WTC11 (cell line): ENCODE data around the gene PYGL. TPM values are rescaled to one million over a fixed set of nuclear protein-coding genes. Genes with fewer than 3 reads are reported as not detected.

Experiments used
- ATAC-seq: fragments of 200-7000 bp; cut with Tn5 transposase; 2 replicates; pipeline ENCODE4 v1.10.0; 2021; ENCODE audit warnings: mild to moderate bottlenecking, moderate library complexity
- CTCF ChIA-PET: fragments of 300-600 bp; sonication (Branson Sonifier 250); formaldehyde crosslinking; loops from one replicate; lab custom pipeline; 2021; ENCODE audit warnings: antibody characterized with exemption; lab: Charles Lee
- POLR2A ChIA-PET: fragments of 350-600 bp; sonication (Branson Sonifier 250); formaldehyde crosslinking; loops from one replicate; lab custom pipeline; 2021; ENCODE audit warnings: antibody characterized with exemption; lab: Charles Lee
- DNase-seq: peaks from one replicate; pipeline ENCODE4 v3.0.0; 2021; ENCODE audit warnings: low spot score
- H3K27ac Mint-ChIP-seq: 2 replicates; pipeline ENCODE4 v1.8.0; 2021; ENCODE audit warnings: mixed read lengths
- H3K27me3 Mint-ChIP-seq: 2 replicates; pipeline ENCODE4 v1.8.0; 2021; ENCODE audit warnings: low read depth, mild to moderate bottlenecking, moderate library complexity, mixed read lengths
- H3K36me3 Mint-ChIP-seq: 2 replicates; pipeline ENCODE4 v1.8.0; 2021; ENCODE audit warnings: mixed read lengths
- H3K4me1 Mint-ChIP-seq: 2 replicates; pipeline ENCODE4 v1.8.0; 2022; ENCODE audit warnings: mixed read lengths
- H3K4me3 Mint-ChIP-seq: 2 replicates; pipeline ENCODE4 v1.8.0; 2021; ENCODE audit warnings: mild to moderate bottlenecking, moderate library complexity, mixed read lengths
- H3K9me3 Mint-ChIP-seq: 2 replicates; pipeline ENCODE4 v1.8.0; 2021; ENCODE audit warnings: mixed read lengths
- FOXJ3 ChIP-seq: sonication (generic); formaldehyde crosslinking; IDR thresholded peaks from 2 replicates; pipeline ENCODE4 v1.9.0; 2021; ENCODE audit warnings: missing genetic modification reagents, mild to moderate bottlenecking, borderline replicate concordance
- IRF2 ChIP-seq: sonication (generic); formaldehyde crosslinking; IDR thresholded peaks from 2 replicates; pipeline ENCODE4 v1.8.0; 2022; ENCODE audit warnings: low read depth, missing genetic modification reagents, borderline replicate concordance
- NFYB ChIP-seq: sonication (generic); formaldehyde crosslinking; conservative IDR thresholded peaks from 2 replicates; pipeline ENCODE4 v1.8.0; 2022; ENCODE audit warnings: low read depth, missing genetic modification reagents
- SP1 ChIP-seq: sonication (generic); formaldehyde crosslinking; conservative IDR thresholded peaks from 2 replicates; pipeline ENCODE4 v1.8.1; 2022; ENCODE audit warnings: missing genetic modification reagents
- ZNF121 ChIP-seq: sonication (generic); formaldehyde crosslinking; IDR thresholded peaks from 2 replicates; pipeline ENCODE4 v1.8.0; 2023; ENCODE audit warnings: missing genetic modification reagents
- ZNF219 ChIP-seq: sonication (generic); formaldehyde crosslinking; IDR thresholded peaks from 2 replicates; pipeline ENCODE4 v1.8.0; 2023; ENCODE audit warnings: missing genetic modification reagents, mild to moderate bottlenecking, borderline replicate concordance
- ZNF317 ChIP-seq: sonication (generic); formaldehyde crosslinking; IDR thresholded peaks from 2 replicates; pipeline ENCODE4 v1.8.1; 2023; ENCODE audit warnings: low read depth, mild to moderate bottlenecking, moderate library complexity, missing genetic modification reagents, borderline replicate concordance
- ZNF671 ChIP-seq: fragments of 250-450 bp; sonication (Bioruptor Pico); IDR thresholded peaks from 2 replicates; pipeline ENCODE4 v1.8.0; 2021; ENCODE audit warnings: mild to moderate bottlenecking
- total RNA-seq: library from RNA; stranded (reverse); gene quantifications from 3 replicates; pipeline ENCODE4 v1.2.3, GENCODE V29; 2021
- TF ChIP-seq, protein P1 (sequence below): fragments of 200-600 bp; IDR thresholded peaks from 2 replicates; pipeline ENCODE4 v1.8.0; 2022; ENCODE audit warnings: antibody characterized with exemption
- TF ChIP-seq, protein P2 (sequence below): sonication (generic); formaldehyde crosslinking; IDR thresholded peaks from 2 replicates; pipeline ENCODE4 v1.8.1; 2022; ENCODE audit warnings: missing genetic modification reagents, borderline replicate concordance
- TF ChIP-seq, protein P3 (sequence below): sonication (generic); formaldehyde crosslinking; IDR thresholded peaks from 2 replicates; pipeline ENCODE4 v1.8.0; 2022; ENCODE audit warnings: mild to moderate bottlenecking, missing genetic modification reagents
- TF ChIP-seq, protein P4 (sequence below): fragments of 250-450 bp; sonication (Bioruptor Pico); IDR thresholded peaks from 2 replicates; pipeline ENCODE4 v1.9.0; 2021; ENCODE audit warnings: mild to moderate bottlenecking, borderline replicate concordance
- TF ChIP-seq, protein P5 (sequence below): sonication (generic); formaldehyde crosslinking; IDR thresholded peaks from 2 replicates; pipeline ENCODE4 v1.8.0; 2023; ENCODE audit warnings: mild to moderate bottlenecking, missing genetic modification reagents
- TF ChIP-seq, protein P6 (sequence below): fragments of 250-450 bp; sonication (Bioruptor Pico); IDR thresholded peaks from 2 replicates; pipeline ENCODE4 v1.9.0; 2021; ENCODE audit warnings: mild to moderate bottlenecking

PYGL gene
- total RNA-seq, 1 experiment from 2014 or later, result 81.0 TPM

DNA sequence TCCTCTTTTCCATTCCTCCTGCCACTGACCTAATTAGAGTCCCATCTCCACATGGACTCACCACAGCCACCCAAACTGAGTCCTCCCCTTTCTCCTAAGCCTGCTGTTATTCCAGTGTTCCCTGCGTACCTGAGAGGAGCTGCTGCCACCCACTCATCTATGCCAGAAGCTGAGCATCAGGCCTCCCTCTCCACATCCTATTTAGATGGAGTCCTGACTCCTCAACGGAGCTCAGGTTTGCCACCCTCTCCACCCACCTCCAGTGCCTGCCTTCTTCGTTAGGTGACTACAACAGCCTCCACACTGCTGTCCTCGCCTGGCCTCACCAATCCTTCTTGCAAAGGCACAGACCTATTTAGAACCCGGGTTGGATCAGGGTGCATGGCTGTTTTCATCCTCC is 87.6 kb downstream of the PYGL start:
- DNase-seq (no peak), ATAC-seq (no peak)
- POLR2A ChIA-PET, result no interaction called here
- H3K27ac Mint-ChIP-seq, result no peak overlapping the region
- peaks cover 31% of the 10 kb centered on the region for H3K4me1 Mint-ChIP-seq
- CTCF ChIA-PET, result interaction anchor here (0.9 kb wide), 1 partner anchor 14 kb away, joined by 3 read pairs; no protein-coding TSS in a partner anchor
- H3K36me3 Mint-ChIP-seq, result no peaks in the 10 kb centered on the region
- TF ChIP-seq, protein P1, sequence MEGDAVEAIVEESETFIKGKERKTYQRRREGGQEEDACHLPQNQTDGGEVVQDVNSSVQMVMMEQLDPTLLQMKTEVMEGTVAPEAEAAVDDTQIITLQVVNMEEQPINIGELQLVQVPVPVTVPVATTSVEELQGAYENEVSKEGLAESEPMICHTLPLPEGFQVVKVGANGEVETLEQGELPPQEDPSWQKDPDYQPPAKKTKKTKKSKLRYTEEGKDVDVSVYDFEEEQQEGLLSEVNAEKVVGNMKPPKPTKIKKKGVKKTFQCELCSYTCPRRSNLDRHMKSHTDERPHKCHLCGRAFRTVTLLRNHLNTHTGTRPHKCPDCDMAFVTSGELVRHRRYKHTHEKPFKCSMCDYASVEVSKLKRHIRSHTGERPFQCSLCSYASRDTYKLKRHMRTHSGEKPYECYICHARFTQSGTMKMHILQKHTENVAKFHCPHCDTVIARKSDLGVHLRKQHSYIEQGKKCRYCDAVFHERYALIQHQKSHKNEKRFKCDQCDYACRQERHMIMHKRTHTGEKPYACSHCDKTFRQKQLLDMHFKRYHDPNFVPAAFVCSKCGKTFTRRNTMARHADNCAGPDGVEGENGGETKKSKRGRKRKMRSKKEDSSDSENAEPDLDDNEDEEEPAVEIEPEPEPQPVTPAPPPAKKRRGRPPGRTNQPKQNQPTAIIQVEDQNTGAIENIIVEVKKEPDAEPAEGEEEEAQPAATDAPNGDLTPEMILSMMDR, result no peak
- TF ChIP-seq, protein P2, sequence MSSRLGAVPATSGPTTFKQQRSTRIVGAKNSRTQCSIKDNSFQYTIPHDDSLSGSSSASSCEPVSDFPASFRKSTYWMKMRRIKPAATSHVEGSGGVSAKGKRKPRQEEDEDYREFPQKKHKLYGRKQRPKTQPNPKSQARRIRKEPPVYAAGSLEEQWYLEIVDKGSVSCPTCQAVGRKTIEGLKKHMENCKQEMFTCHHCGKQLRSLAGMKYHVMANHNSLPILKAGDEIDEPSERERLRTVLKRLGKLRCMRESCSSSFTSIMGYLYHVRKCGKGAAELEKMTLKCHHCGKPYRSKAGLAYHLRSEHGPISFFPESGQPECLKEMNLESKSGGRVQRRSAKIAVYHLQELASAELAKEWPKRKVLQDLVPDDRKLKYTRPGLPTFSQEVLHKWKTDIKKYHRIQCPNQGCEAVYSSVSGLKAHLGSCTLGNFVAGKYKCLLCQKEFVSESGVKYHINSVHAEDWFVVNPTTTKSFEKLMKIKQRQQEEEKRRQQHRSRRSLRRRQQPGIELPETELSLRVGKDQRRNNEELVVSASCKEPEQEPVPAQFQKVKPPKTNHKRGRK (CRISPR knock-in tag), result no peak
- no peak overlapping the region for H3K4me3 Mint-ChIP-seq
- H3K9me3 Mint-ChIP-seq, result no peaks in the 10 kb centered on the region
- H3K27me3 Mint-ChIP-seq, result no peaks in the 10 kb centered on the region; the same call in none of the 2 replicates

DNA sequence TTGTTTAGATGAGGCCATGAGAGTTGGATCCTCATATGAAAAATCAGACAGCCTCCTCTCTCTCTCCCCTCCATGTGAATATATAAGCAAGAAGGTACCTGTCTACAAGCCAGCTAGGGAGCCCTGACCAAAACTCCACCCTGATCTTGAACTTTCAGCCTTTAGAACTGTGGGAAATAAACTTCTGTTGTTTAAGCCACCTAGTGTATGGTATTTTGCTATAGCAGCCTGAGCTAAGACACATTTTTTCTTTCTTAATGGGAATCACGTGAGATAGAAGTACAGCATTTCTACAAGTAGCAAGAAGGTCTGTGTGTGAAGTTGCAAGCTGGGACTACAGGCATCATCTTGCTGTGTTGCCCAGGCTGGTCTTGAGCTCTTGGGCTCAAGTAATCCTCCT is 88.7 kb downstream of the PYGL start:
- POLR2A ChIA-PET, result no interaction called here
- CTCF ChIA-PET, result no interaction called here

More for the DNA sequence above, 88.7 kb downstream of the PYGL start:
- Mint-ChIP-seq H3K27me3 (no peaks in the 10 kb centered on the region; the same call in none of the 2 replicates), H3K4me1 (peaks cover 23% of the 10 kb centered on the region), H3K9me3 (no peaks in the 10 kb centered on the region), H3K4me3 (no peak overlapping the region), H3K27ac (no peak overlapping the region), H3K36me3 (no peaks in the 10 kb centered on the region)
- ATAC-seq, result no peak
- no peak for DNase-seq
- no peak for TF ChIP-seq NFYB (CRISPR knock-in tag)
- no peak for TF ChIP-seq ZNF317 (CRISPR knock-in tag)
- TF ChIP-seq, protein P3, sequence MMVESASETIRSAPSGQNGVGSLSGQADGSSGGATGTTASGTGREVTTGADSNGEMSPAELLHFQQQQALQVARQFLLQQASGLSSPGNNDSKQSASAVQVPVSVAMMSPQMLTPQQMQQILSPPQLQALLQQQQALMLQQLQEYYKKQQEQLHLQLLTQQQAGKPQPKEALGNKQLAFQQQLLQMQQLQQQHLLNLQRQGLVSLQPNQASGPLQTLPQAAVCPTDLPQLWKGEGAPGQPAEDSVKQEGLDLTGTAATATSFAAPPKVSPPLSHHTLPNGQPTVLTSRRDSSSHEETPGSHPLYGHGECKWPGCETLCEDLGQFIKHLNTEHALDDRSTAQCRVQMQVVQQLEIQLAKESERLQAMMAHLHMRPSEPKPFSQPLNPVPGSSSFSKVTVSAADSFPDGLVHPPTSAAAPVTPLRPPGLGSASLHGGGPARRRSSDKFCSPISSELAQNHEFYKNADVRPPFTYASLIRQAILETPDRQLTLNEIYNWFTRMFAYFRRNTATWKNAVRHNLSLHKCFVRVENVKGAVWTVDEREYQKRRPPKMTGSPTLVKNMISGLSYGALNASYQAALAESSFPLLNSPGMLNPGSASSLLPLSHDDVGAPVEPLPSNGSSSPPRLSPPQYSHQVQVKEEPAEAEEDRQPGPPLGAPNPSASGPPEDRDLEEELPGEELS (CRISPR knock-in tag), result no peak
- TF ChIP-seq, protein P2 (CRISPR knock-in tag), result no peak
- TF ChIP-seq, protein P4, sequence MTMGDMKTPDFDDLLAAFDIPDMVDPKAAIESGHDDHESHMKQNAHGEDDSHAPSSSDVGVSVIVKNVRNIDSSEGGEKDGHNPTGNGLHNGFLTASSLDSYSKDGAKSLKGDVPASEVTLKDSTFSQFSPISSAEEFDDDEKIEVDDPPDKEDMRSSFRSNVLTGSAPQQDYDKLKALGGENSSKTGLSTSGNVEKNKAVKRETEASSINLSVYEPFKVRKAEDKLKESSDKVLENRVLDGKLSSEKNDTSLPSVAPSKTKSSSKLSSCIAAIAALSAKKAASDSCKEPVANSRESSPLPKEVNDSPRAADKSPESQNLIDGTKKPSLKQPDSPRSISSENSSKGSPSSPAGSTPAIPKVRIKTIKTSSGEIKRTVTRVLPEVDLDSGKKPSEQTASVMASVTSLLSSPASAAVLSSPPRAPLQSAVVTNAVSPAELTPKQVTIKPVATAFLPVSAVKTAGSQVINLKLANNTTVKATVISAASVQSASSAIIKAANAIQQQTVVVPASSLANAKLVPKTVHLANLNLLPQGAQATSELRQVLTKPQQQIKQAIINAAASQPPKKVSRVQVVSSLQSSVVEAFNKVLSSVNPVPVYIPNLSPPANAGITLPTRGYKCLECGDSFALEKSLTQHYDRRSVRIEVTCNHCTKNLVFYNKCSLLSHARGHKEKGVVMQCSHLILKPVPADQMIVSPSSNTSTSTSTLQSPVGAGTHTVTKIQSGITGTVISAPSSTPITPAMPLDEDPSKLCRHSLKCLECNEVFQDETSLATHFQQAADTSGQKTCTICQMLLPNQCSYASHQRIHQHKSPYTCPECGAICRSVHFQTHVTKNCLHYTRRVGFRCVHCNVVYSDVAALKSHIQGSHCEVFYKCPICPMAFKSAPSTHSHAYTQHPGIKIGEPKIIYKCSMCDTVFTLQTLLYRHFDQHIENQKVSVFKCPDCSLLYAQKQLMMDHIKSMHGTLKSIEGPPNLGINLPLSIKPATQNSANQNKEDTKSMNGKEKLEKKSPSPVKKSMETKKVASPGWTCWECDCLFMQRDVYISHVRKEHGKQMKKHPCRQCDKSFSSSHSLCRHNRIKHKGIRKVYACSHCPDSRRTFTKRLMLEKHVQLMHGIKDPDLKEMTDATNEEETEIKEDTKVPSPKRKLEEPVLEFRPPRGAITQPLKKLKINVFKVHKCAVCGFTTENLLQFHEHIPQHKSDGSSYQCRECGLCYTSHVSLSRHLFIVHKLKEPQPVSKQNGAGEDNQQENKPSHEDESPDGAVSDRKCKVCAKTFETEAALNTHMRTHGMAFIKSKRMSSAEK, result no peak
- TF ChIP-seq SP1 (CRISPR knock-in tag), result no peak
- no peak for TF ChIP-seq IRF2 (CRISPR knock-in tag)
- no peak for TF ChIP-seq ZNF219 (CRISPR knock-in tag)
- no peak for TF ChIP-seq ZNF121 (CRISPR knock-in tag)
- TF ChIP-seq, protein P5, sequence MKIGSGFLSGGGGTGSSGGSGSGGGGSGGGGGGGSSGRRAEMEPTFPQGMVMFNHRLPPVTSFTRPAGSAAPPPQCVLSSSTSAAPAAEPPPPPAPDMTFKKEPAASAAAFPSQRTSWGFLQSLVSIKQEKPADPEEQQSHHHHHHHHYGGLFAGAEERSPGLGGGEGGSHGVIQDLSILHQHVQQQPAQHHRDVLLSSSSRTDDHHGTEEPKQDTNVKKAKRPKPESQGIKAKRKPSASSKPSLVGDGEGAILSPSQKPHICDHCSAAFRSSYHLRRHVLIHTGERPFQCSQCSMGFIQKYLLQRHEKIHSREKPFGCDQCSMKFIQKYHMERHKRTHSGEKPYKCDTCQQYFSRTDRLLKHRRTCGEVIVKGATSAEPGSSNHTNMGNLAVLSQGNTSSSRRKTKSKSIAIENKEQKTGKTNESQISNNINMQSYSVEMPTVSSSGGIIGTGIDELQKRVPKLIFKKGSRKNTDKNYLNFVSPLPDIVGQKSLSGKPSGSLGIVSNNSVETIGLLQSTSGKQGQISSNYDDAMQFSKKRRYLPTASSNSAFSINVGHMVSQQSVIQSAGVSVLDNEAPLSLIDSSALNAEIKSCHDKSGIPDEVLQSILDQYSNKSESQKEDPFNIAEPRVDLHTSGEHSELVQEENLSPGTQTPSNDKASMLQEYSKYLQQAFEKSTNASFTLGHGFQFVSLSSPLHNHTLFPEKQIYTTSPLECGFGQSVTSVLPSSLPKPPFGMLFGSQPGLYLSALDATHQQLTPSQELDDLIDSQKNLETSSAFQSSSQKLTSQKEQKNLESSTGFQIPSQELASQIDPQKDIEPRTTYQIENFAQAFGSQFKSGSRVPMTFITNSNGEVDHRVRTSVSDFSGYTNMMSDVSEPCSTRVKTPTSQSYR (CRISPR knock-in tag), result no peak
- TF ChIP-seq, protein P6, sequence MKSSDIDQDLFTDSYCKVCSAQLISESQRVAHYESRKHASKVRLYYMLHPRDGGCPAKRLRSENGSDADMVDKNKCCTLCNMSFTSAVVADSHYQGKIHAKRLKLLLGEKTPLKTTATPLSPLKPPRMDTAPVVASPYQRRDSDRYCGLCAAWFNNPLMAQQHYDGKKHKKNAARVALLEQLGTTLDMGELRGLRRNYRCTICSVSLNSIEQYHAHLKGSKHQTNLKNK, result no peak
- TF ChIP-seq FOXJ3 (CRISPR knock-in tag), result no peak
- TF ChIP-seq ZNF671, result no peak
